Stomach smooth muscle (tissue), 2 donors: ENCODE measurements around the gene CFDP1.

Experiments
- H3K27ac ChIP-seq: one replicate; pipeline ENCODE4 v1.7.0; 2013; ENCODE audit warnings: mild to moderate bottlenecking, low read length, inconsistent platforms
- H3K27me3 ChIP-seq, 2 donors: one replicate each; pipeline ENCODE4 v1.7.0; 2013; ENCODE audit warnings: low read length in 2 of 2; ENCODE audit not compliant: insufficient read depth in 2 of 2, control insufficient read depth in 1 of 2
- H3K36me3 ChIP-seq, 2 donors: one replicate each; pipeline ENCODE4 v1.7.0; 2013; ENCODE audit warnings: low read length in 2 of 2; ENCODE audit not compliant: control insufficient read depth in 2 of 2, insufficient read depth in 2 of 2
- H3K4me1 ChIP-seq: one replicate; pipeline ENCODE4 v1.7.0; 2013; ENCODE audit warnings: low read length; ENCODE audit not compliant: control insufficient read depth, insufficient read depth
- H3K4me3 ChIP-seq, 2 donors: one replicate each; pipeline ENCODE4 v1.7.0; 2013; ENCODE audit warnings: low read length in 2 of 2
- H3K9ac ChIP-seq, 2 donors: one replicate each; pipeline ENCODE4 v1.7.0; 2013; ENCODE audit warnings: low read length in 2 of 2, mild to moderate bottlenecking in 1 of 2
- H3K9me3 ChIP-seq, 2 donors: one replicate each; pipeline ENCODE4 v1.7.0; 2013; ENCODE audit warnings: low read length in 2 of 2; ENCODE audit not compliant: control insufficient read depth in 2 of 2
- donor health status: healthy.
- donor health status: Pancreatic carcinoma.

CFDP1 gene

DNA sequence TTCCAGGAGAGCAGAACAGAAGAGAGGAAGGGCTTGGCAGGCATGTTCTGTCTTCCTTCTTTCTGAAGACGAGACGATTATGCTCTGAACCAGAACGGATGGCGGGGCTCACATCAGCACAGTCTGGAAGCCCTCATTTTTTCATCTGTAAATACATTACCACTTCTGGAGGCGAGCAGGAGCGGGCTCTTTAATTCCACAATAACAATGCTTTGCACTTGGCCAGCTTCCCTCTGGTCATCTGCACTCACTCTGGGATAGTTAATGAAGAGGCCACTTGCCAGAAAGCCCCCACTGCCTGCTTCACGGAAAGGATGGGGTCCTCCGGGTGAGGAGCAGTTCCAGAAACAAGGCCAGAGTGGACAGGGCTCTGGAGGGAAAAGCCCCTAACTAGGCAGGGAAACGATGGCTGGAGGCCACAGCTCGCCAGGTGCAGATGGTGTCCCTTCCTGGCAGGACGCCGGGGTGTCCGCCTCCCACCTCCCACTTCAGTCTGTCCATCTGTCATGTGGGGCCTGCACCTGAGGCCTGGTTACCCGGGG is 168.8 kb downstream of the CFDP1 start:
- H3K9ac ChIP-seq = peak overlapping the region; percentile 87 to 99
- H3K9me3 ChIP-seq = no peaks in the 10 kb centered on the region
- H3K36me3 ChIP-seq = no peaks in the 10 kb centered on the region
- peak overlapping the region; percentile 85 for H3K27ac ChIP-seq
- H3K4me1 ChIP-seq = peaks cover 59% of the 10 kb centered on the region
- peak overlapping the region; percentile 89 to 90 for H3K4me3 ChIP-seq
- no peaks in the 10 kb centered on the region for H3K27me3 ChIP-seq

DNA sequence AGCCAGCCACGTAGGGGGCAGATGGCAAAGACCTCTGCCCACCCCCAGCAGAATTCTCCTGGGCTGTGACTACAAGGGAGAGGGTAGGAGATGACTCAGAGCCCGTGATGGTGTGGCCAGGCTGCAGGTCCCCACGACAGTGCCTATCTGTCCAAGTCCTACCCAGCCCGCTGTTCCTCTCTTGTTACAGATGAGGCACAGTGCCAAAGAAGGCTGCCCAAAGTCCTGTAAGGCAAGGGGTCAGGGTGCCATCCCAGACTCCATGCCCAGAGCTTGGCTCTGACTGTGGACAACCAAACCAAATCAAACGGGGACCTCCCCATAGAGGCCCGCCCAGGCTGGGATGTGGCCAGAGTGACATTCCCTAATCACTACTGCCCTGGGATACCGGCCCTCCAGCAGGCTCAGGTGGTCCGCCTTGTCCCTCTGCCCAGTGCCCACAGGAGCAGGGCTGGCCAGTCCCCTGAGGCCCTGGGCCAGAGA is 169.3 kb downstream of the CFDP1 start:
- H3K27ac ChIP-seq = peak overlapping the region; percentile 85
- H3K4me3 ChIP-seq = peak overlapping the region; percentile 89 to 90
- no peaks in the 10 kb centered on the region for H3K36me3 ChIP-seq
- H3K27me3 ChIP-seq = no peaks in the 10 kb centered on the region
- H3K9me3 ChIP-seq = no peaks in the 10 kb centered on the region
- H3K9ac ChIP-seq = peak overlapping the region; percentile 87 to 99
- H3K4me1 ChIP-seq = peaks cover 61% of the 10 kb centered on the region

DNA sequence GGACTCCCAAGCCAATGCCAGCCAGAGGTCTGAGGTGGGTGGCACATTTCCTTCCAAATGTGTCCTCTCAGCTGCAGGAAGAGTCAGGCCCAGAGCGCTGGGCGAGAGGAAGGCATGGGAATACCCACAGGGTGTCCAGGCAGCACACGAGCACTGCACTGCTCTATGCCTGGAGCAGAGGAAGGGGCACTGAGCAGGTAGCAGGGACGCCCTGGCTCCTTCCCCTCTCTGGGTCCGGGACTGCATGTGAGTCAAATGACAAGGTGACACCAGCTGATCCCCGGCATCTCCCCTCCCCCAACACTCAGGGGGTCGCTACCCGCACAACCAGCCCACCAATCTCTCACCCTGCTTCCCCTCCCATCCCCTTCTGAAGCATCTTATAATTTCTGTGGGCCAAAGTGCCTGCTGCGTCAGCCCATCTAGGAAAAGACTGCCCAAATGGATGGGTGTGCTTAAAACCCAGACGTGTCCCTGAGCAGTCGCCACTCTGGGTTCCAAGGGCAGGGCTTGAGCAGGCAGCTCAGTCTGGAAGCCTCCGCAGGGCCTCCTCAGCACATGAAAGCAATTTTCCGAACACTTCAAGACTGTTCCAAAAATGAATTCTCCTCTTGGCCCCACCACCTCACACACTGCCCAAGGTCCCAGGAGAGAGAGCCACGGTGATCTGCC is 169.9 kb downstream of the CFDP1 start:
- Histone ChIP-seq H3K4me1 (peaks cover 67% of the 10 kb centered on the region), H3K36me3 (no peaks in the 10 kb centered on the region), H3K9me3 (no peaks in the 10 kb centered on the region), H3K27me3 (no peaks in the 10 kb centered on the region), H3K4me3 (peak overlapping the region; percentile 89 to 90), H3K27ac (peak overlapping the region; percentile 85), H3K9ac (peak overlapping the region; percentile 36 to 99)

DNA sequence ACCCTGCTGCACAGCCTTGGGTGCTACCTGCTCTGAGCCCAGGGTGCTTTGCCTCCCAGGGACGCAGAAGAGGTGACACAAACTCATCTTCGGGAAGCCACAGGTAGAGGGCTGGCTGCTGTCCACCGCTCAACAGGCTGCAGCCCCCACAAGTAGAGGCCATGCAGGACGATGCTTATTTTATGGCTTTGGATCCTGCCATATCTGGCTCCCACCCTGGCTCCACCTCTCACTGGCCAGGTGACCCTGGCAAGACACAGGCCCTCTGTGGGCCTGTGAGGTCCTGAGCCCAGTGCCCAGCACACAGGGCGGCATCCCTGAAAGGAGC is 170.5 kb downstream of the CFDP1 start:
- H3K27me3 ChIP-seq = no peaks in the 10 kb centered on the region
- H3K27ac ChIP-seq = peak overlapping the region; percentile 85
- peaks cover 72% of the 10 kb centered on the region for H3K4me1 ChIP-seq
- H3K9ac ChIP-seq = no peak overlapping the region
- H3K9me3 ChIP-seq = no peaks in the 10 kb centered on the region
- peak overlapping the region; percentile 89 to 90 for H3K4me3 ChIP-seq
- no peaks in the 10 kb centered on the region for H3K36me3 ChIP-seq

DNA sequence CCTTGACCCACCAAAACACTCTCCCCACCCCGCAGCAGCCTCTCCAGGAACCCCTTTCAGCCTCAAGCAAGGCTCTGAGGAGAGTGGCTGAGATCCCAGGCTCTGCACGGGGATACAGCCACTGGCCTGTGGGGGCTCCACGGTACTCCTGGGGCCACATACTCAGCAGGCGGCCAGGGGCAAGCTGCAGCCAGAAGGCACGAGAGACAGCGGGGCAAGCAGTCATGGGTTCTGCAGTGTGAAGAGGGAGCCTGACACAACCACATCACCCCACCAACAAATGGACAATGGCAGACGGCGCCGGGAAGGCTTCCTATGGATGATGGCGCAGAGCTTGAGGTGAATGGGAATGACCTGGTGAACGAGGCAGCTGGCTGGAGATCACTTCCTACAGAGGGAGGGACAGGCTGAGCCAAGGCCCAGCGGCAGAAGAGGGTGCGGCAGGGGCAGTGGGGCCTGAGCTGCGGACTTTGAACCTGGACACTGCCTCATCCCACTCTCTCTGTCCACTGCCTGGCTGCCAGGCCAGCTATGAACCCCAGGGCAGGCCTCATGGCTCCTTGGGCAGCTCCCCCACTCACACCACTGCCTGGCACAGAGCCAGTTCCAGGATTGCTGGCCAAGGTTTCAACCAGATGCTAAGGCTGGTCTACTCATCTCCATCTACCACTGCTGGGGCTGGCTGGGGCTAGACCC is 171.1 kb downstream of the CFDP1 start:
- H3K36me3 ChIP-seq = no peaks in the 10 kb centered on the region
- no peaks in the 10 kb centered on the region for H3K9me3 ChIP-seq
- peaks cover 72% of the 10 kb centered on the region for H3K4me1 ChIP-seq
- no peaks in the 10 kb centered on the region for H3K27me3 ChIP-seq
- no peak overlapping the region for H3K27ac ChIP-seq
- H3K4me3 ChIP-seq = peak overlapping the region in 1 of 2 donors; percentile 89
- H3K9ac ChIP-seq = no peak overlapping the region

DNA sequence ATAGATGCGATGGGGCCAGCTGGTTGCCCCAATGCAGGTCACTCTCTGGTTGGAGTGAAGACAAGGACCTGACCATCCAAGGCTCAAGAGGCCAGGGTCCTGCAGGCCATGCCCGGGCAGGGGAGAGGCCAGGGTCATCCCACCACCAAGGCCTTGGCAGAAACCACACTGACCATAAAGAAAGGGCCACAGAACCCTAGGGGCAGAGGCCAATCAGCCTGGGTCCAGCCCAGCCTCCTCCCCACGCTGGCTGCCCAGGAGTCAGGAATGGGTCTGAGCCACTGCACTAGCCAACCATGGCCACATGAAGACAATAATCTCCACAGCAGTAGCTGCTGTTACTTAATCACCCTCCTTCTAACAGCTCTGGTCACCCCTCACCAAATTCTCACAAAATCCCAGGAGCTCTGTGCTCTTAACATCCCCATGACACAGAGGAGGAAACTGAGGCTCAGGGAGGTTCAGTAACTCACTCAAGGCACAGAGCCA is 171.7 kb downstream of the CFDP1 start:
- no peaks in the 10 kb centered on the region for H3K36me3 ChIP-seq
- H3K27ac ChIP-seq = no peak overlapping the region
- peak overlapping the region in 1 of 2 donors; percentile 22 for H3K4me3 ChIP-seq
- no peak overlapping the region for H3K9ac ChIP-seq
- no peaks in the 10 kb centered on the region for H3K9me3 ChIP-seq
- H3K4me1 ChIP-seq = peaks cover 78% of the 10 kb centered on the region
- H3K27me3 ChIP-seq = no peaks in the 10 kb centered on the region

DNA sequence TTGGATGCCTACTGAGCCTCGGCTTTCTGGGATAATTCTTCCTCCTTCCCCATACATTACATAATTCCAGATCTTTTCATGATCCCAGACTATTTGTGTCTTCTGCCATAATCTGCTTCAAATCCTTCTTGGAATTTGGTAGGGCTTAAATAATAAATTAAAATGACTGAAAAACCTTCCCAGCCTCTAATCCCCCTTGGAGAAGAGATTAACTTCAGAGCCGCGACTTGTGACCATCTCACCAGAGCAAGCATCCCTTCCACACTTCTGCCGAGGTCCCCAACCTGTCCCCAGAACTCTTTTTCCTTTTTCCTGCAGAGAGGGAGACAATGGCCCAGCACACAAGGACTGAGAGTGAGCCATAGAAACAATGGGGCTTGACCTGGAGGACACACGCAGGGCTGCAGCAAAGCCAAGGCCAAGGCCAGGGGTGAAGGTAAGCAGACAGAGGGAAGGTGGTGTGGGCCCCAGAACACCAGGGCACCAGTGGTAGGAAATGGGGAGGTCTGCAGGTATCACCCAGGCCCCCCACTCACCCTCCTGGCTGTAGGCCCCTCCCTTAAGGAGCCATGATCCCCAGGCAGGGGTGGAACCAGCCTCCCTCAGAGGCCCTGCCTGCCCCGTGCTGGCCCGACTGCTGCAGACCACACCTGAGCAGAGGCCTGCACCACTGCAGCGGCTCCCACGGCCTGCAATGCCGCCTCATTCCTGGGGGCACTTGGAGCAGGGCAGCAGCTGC is 172.3 kb downstream of the CFDP1 start:
- Histone ChIP-seq H3K4me1 (peaks cover 79% of the 10 kb centered on the region), H3K9ac (no peak overlapping the region), H3K4me3 (no peak overlapping the region), H3K27me3 (no peaks in the 10 kb centered on the region), H3K9me3 (no peaks in the 10 kb centered on the region), H3K27ac (no peak overlapping the region), H3K36me3 (no peaks in the 10 kb centered on the region)

DNA sequence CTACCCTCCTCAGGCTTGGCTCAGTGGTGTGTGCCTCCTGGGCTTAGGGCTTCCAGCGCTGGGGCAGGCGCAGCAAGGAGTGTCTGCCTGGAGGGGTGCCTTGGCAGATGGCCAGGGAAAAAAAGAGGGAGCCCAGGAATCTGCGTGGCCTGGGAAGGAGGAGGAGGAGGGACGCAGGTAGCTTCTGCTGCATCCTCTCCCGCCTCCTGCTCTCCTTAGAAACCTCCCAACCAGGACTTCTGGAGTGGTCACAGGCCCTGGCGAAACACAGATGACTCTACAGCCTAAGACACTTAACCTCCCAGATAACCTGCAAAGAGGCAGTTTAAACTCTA is 174.5 kb downstream of the CFDP1 start:
- Histone ChIP-seq H3K9ac (no peak overlapping the region), H3K27ac (no peak overlapping the region), H3K27me3 (no peaks in the 10 kb centered on the region), H3K36me3 (no peaks in the 10 kb centered on the region), H3K4me3 (no peak overlapping the region), H3K4me1 (peaks cover 83% of the 10 kb centered on the region), H3K9me3 (no peaks in the 10 kb centered on the region)

DNA sequence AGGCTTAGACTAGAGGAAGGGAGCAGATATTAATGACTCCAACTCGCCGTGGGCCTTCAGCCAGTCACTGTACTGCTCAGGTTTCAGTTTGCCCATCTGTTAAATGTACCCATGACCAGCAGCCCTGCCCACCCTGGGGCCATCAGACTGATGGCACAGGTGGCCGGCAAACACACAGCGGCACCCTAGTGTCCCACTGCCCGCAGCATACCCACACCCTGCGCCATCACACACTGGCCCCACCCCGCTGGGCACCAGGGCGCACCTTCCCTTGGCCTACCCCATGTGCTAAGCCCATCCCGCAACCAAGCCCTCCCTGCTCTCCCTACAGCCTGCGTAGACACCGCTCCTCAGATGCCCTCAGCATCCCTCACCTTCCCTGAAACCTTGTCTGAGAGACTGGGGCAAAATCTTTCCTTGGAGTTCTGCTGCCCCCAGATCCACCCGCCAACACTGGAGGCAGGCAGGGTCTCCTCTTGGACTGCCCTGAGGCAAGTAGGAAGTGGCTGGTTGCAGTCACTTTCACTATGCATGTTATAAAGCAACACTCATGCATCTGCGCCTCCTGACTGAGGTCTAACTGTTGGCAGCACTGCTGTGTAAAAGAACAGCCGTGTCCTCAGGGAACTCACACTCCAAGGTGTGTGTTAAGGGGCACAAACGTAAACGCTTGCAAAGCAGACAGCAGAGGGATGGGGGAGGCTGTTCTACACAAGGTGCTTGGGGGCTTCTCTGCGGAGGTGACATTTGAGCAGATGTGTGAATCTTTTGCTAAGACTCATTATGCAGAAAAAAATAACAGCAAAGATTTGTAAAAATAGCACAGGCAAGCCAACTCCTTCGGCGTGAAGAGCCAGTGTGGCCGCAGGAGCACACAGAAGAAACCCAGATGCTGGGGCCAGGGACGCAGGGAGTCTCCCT is 175.2 kb downstream of the CFDP1 start:
- peaks cover 83% of the 10 kb centered on the region for H3K4me1 ChIP-seq

More for the DNA sequence above, 175.2 kb downstream of the CFDP1 start:
- H3K4me3 ChIP-seq = peak overlapping the region in 1 of 2 donors; percentile 29
- H3K36me3 ChIP-seq = no peaks in the 10 kb centered on the region
- no peak overlapping the region for H3K9ac ChIP-seq
- H3K27ac ChIP-seq = no peak overlapping the region
- H3K9me3 ChIP-seq = no peaks in the 10 kb centered on the region
- no peaks in the 10 kb centered on the region for H3K27me3 ChIP-seq
